Calu3 (cell line): ENCODE measurements around the gene FRMD1. TPM values are rescaled to one million over a fixed set of nuclear protein-coding genes. Genes with fewer than 3 reads are reported as not detected.

Experiments
- BruUV-seq: library from RNA; stranded (reverse); fragments of 400-500 nt; replicated peaks from 2 replicates; lab custom pipeline; 2021; lab: Mats Ljungman, UMichigan
- CTCF ChIA-PET: fragments of 300-600 bp; sonication (Branson Sonifier 250); formaldehyde crosslinking; loops from one replicate; lab custom pipeline; 2022; ENCODE audit warnings: antibody characterized with exemption; lab: Charles Lee
- DNase-seq: peaks from one replicate; pipeline ENCODE4 v3.0.0; 2022
- H3K27ac Mint-ChIP-seq: one replicate; pipeline ENCODE4 v1.8.0; 2022; ENCODE audit warnings: mixed read lengths; ENCODE audit not compliant: unreplicated experiment
- H3K27me3 Mint-ChIP-seq: one replicate; pipeline ENCODE4 v1.8.0; 2022; ENCODE audit warnings: mixed read lengths; ENCODE audit not compliant: unreplicated experiment
- H3K36me3 Mint-ChIP-seq: one replicate; pipeline ENCODE4 v1.8.0; 2022; ENCODE audit warnings: mild to moderate bottlenecking, moderate library complexity, mixed read lengths; ENCODE audit not compliant: insufficient read depth, unreplicated experiment
- H3K4me1 Mint-ChIP-seq: one replicate; pipeline ENCODE4 v1.8.0; 2022; ENCODE audit warnings: mild to moderate bottlenecking, low read depth, mixed read lengths; ENCODE audit not compliant: unreplicated experiment
- H3K4me3 Mint-ChIP-seq: one replicate; pipeline ENCODE4 v1.8.0; 2022; ENCODE audit warnings: mild to moderate bottlenecking, low read depth, moderate library complexity, mixed read lengths; ENCODE audit not compliant: unreplicated experiment
- H3K9me3 Mint-ChIP-seq: one replicate; pipeline ENCODE4 v1.8.0; 2022; ENCODE audit warnings: low read depth, mixed read lengths; ENCODE audit not compliant: unreplicated experiment
- CTCF ChIP-seq: fragments of 200-600 bp; IDR thresholded peaks from one replicate; pipeline ENCODE4 v1.8.0; 2022; ENCODE audit warnings: antibody characterized with exemption; ENCODE audit not compliant: unreplicated experiment
- intact Hi-C: fragments of 100-400 bp; cut with micrococcal nuclease; formaldehyde crosslinking; loops from one replicate; pipeline ENCODE4 v1.10.0; 2022; ENCODE audit not compliant: unreplicated experiment
- total RNA-seq: library from RNA; stranded (reverse); gene quantifications from 2 replicates; pipeline ENCODE4 v1.2.3, GENCODE V29; 2022

Gene FRMD1
- total RNA-seq, 1 experiment from 2014 or later, result not detected

GRCh38 chr6:168015009-168015408, 64.0 kb downstream of the FRMD1 start:
- no peak for TF ChIP-seq CTCF
- no peak overlapping the region for H3K27ac Mint-ChIP-seq
- no TSS peak for BruUV-seq
- H3K4me1 Mint-ChIP-seq, result no peaks in the 10 kb centered on the region
- no peak for DNase-seq
- intact Hi-C loops, result no loop called here
- H3K4me3 Mint-ChIP-seq, result no peak overlapping the region
- H3K27me3 Mint-ChIP-seq, result peaks cover 67% of the 10 kb centered on the region
- CTCF ChIA-PET, result no interaction called here
- H3K36me3 Mint-ChIP-seq, result peaks cover 5% of the 10 kb centered on the region
- peaks cover 16% of the 10 kb centered on the region for H3K9me3 Mint-ChIP-seq

- TF ChIP-seq CTCF, result no peak
- no peaks in the 10 kb centered on the region for H3K4me1 Mint-ChIP-seq
- intact Hi-C loops, result no loop called here
- peaks cover 61% of the 10 kb centered on the region for H3K27me3 Mint-ChIP-seq
- H3K9me3 Mint-ChIP-seq, result peaks cover 16% of the 10 kb centered on the region
- BruUV-seq, result no TSS peak
- H3K27ac Mint-ChIP-seq, result no peak overlapping the region
- no peak overlapping the region for H3K4me3 Mint-ChIP-seq
- H3K36me3 Mint-ChIP-seq, result peaks cover 5% of the 10 kb centered on the region
- no peak for DNase-seq
- CTCF ChIA-PET, result no interaction called here
Measured at GRCh38 chr6:168014428-168014827, 64.6 kb downstream of the FRMD1 start.

- H3K36me3 Mint-ChIP-seq, result peaks cover 5% of the 10 kb centered on the region
- CTCF ChIA-PET, result no interaction called here
- no peaks in the 10 kb centered on the region for H3K4me1 Mint-ChIP-seq
- H3K4me3 Mint-ChIP-seq, result no peak overlapping the region
- no peak overlapping the region for H3K27ac Mint-ChIP-seq
- no TSS peak for BruUV-seq
- no peak for DNase-seq
- H3K27me3 Mint-ChIP-seq, result peaks cover 51% of the 10 kb centered on the region
- H3K9me3 Mint-ChIP-seq, result peaks cover 13% of the 10 kb centered on the region
- TF ChIP-seq CTCF, result no peak
- intact Hi-C loops, result no loop called here
Measured at GRCh38 chr6:168013250-168013915, 65.6 kb downstream of the FRMD1 start.

GRCh38 chr6:168012431-168013249, 66.4 kb downstream of the FRMD1 start:
- peaks cover 13% of the 10 kb centered on the region for H3K9me3 Mint-ChIP-seq
- BruUV-seq, result no TSS peak
- no peak for TF ChIP-seq CTCF
- CTCF ChIA-PET, result no interaction called here
- no peak overlapping the region for H3K27ac Mint-ChIP-seq
- H3K4me3 Mint-ChIP-seq, result no peak overlapping the region
- H3K27me3 Mint-ChIP-seq, result peaks cover 44% of the 10 kb centered on the region
- intact Hi-C loops, result no loop called here
- no peak for DNase-seq
- peaks cover 5% of the 10 kb centered on the region for H3K36me3 Mint-ChIP-seq
- H3K4me1 Mint-ChIP-seq, result no peaks in the 10 kb centered on the region
